GM15510 (cell line): ENCODE measurements around the gene MYO7A.

Source experiments
- POLR2A ChIP-seq: IDR thresholded peaks from 3 replicates; pipeline ENCODE4 v1.6.1; 2011; ENCODE audit warnings: borderline replicate concordance; ENCODE audit not compliant: insufficient read length; ENCODE audit errors: extremely low read depth

MYO7A gene

DNA sequence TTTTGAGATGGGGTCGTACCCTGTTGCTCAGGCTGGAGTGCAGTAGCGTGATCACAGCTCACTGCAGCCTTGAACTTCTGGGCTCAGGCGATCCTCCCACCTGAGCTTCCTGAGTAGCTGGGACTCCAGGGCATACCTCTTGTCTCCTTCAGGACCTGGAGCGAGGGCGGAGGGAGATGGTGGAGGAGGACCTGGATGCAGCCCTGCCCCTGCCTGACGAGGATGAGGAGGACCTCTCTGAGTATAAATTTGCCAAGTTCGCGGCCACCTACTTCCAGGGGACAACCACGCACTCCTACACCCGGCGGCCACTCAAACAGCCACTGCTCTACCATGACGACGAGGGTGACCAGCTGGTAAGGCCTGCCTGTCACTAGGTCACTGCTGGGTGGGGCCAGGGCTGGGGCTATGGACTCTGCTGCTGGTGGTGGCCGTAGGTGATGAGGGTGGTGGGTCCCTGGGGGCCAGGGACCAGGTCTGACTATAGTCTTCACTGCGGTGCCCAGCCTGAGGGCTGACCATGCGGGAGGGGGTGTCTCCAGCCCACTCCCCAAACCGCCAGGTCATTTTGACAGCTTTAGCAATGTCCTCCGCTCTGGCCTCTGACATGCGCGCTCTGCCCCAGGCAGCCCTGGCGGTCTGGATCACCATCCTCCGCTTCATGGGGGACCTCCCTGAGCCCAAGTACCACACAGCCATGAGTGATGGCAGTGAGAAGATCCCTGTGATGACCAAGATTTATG lies 53.9 kb downstream of the MYO7A start:
- TF ChIP-seq POLR2A = no peak

DNA sequence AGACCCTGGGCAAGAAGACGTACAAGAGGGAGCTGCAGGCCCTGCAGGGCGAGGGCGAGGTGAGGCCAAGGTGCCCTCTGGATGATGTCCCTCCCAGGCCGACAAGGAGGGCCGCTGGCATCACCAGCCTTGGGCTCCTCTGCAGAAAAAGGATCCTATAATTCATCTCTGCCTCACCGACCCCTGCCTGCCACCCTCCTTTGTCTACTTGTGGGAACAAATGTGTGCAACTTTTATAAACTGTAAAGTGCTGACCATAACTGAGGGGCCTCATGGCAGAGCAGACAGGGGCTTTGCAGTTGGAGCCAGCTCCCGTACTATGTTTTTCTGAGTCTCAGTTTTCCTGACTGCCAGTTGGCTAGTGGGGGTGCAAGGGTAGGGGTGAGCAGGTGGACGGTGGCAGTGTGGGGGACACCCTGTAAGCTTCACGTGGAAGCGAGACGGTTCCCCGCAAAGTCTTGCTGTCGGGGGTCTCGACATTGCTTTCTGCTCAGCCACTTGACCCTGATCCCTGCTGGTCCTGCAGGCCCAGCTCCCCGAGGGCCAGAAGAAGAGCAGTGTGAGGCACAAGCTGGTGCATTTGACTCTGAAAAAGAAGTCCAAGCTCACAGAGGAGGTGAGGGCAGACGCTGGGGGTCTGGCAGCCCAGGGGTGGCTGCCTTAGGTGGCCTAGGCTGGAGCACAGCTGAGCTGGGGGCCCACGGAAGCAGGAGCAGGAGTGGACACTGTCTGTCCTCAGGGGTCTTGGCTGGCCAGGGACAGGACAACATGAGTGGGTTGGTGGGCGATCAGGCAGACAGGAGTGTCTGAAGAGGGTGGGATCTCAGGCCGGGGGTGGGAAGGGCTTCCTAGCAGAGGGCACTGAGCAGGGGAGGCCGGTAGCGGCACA lies 54.7 kb downstream of the MYO7A start:
- TF ChIP-seq POLR2A = no peak

DNA sequence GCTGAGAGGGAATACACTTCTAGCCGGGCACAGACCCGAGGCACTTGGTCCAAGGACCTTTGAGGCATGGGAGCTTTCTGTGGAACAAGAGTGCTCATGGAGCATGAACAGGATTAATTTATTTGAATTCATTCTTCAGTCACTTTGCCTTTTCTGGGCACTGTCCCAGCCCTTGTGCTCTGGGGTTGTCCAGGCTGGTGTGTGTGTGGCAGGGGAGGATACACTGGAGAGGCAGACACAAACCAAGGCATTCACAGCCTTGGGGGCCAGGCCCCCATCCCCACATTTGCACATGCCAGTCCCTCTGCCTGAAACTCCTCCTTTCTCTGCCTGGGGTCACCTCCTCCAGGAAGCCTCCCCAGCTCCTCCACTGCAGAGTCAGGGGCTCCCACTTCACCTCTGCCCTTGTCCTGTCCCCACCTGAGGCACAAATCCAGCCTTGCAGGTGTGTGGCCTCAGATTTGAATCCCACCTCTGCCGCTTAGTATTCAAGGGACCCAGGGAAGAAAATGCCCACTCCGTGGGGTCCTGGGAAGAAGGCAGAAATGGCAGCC lies 55.5 kb downstream of the MYO7A start:
- TF ChIP-seq POLR2A = no peak

DNA sequence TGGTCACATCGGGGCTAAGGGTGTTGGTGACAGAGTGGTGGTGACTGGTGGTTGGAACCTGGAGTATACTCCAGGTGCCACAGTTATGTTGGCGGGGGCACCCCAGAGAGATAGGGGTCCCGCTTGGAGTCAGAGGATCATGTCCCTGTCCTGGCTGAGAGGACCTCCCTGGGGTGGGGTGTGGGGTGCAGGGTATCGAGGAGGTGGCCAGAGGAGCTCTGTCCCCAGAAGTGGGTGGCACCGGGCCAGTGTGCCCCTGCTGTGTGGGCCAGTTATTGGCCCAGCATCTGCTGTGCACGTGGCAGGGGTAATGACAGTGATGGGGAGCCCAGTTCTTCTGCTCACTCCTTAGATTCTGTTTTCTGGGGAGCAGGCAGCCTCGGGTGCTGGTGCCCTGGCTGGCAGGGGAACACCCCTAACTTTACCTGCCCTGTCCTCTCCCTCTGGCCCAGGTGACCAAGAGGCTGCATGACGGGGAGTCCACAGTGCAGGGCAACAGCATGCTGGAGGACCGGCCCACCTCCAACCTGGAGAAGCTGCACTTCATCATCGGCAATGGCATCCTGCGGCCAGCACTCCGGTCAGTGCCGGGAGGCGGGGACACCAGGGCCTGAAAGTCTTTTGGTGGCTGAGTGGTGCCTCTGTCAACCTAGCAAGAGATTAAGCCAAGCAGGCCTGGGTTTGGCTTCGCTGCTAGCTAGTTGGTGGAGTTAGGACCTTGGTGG lies 56.3 kb downstream of the MYO7A start:
- no peak for TF ChIP-seq POLR2A

DNA sequence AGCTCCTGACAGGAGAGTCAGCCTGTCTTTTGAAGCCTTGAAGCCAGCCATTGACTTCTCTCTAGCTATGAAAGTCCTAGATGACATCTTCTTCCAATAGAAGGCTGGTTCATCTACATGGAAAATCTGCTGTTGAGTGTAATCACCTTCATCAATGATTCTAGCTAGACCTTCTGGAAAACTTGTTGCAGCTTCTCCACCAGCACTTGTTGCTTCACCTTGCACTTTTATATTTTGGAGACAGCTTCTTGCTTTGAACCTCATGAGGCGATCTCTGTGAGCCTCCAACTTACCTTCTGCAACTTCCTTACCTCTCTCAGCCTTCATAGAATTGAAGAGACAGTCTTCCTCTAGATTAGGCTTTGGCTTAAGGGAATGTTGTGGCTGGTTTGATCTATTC lies 58.3 kb downstream of the MYO7A start:
- TF ChIP-seq POLR2A = no peak

DNA sequence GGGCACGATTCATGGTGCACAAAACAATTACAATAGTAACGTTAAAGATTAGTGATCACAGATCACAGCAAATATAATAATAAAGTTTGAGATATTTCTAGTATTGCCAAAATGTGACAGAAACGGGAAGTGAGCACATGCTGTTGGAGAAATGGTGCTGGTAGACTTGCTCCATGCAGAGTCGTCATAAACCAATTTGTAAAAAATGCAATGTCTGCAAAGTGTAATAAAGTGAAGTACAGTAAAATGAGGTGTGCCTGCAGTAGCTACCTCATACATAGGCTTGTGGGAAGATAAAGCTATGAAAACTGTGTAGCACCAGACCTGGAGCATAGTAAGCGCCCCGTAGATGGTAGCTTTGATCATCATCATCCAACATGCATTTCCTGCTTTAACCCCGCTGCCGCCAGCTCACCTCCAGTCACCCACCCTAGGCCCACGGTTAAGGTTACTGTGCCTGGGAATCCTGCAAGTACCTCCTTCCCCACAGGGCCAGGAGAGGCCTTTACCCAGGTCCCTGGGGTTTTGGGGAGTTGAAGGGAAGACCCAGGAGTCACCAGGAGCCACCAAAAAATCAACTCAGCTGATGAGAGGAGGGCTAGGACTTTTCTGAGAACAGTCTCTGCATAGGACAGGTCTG lies 59.2 kb downstream of the MYO7A start:
- no peak for TF ChIP-seq POLR2A

DNA sequence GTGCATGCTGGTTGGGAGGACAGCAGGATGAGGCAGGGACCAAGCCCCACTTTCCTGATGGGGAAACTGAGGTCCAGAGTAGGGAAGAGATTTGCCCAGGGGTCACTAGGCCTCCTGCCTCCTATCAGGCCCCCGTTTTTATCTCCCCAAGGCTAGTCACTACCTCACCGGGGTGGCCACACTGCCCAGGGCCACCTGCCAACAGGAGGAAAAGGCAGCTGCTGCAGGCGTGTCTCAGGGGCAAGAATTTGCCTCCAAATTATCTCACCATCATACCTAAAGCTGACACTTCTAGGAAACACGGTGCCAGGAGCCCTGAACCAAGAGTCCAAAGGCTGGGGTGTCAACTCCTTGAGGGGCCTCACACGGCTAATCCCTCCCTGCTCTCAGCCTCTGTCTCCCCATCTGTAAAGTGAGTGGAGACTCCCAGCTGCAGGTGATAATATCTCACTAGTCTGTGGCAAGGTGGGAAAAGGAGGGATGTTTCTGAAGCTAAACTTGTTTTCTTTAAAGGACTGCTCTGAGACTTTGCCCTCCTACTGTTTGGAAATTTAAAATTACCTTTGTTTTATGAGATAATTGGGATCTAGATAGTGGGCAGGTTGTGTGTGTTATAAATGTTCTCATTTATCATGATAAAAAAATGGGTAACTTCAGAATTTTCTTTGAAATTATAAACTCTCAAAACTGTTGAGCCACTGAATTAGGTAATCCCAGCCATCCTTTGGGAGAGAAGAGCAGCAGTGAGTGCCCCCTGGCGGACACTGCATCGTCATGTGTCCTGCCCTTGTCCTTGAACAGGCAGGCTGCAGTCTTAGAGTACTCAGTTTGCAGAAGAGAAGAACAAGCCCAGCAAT lies 60.0 kb downstream of the MYO7A start:
- TF ChIP-seq POLR2A = no peak

DNA sequence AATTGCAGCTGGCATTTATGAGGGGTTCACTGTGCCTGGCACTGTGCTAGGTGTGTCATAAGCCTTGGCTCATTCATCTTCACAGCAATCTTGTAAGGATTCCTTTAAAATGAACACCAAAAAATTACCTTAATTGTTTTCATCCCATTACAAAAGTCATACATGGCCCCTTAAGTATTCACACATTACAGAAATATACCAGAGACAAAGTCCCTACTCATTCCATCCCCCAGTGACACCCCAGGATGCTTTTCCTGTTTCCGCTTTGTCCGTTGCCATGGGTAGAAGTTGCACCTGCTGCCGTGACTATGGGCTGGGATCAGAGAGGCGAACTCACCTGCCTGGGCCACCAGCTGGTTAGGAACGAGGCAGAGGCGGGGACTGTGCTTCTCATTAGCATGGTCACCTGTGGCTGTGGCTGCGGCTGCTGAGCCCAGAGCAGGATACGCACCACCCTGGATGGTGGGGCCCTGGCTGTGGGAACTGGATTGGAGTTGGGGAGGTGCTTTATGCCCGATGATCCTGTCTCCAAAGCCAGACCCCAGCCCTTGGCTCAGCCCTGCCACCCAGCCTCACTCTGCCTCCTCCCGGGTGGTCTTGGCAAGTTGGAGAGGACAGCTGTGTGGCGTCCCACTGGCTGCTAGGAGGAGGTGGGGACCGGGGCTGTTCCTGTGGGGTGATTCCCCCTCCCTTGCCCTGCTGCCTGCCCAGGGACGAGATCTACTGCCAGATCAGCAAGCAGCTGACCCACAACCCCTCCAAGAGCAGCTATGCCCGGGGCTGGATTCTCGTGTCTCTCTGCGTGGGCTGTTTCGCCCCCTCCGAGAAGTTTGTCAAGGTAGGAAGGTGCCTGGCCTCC lies 60.8 kb downstream of the MYO7A start:
- no peak for TF ChIP-seq POLR2A

DNA sequence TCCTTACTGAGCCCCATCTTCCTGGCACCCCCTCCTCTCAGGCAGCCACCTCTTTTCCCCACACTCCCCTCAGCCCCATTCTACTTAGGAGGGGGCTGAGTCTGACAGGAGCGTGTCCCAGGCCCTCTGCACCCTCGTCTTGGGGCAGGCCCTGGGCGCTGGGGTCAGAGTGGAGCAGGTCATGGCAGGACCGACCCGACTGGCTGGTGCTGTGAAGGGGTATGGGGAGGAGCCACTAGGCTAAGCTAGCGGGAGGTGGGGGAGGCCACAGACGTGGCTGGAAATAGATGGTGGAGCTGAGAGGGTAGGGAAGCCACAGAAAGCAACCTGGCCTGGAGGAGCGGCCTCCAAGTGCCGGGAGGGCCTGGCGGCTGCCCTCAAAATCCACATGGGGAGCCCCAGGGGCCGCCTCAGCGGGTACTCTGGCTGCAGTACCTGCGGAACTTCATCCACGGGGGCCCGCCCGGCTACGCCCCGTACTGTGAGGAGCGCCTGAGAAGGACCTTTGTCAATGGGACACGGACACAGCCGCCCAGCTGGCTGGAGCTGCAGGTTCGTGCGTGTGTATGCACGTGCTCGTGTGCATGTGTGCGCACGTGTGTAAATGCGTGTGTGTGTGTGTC lies 61.7 kb downstream of the MYO7A start:
- TF ChIP-seq POLR2A = no peak

DNA sequence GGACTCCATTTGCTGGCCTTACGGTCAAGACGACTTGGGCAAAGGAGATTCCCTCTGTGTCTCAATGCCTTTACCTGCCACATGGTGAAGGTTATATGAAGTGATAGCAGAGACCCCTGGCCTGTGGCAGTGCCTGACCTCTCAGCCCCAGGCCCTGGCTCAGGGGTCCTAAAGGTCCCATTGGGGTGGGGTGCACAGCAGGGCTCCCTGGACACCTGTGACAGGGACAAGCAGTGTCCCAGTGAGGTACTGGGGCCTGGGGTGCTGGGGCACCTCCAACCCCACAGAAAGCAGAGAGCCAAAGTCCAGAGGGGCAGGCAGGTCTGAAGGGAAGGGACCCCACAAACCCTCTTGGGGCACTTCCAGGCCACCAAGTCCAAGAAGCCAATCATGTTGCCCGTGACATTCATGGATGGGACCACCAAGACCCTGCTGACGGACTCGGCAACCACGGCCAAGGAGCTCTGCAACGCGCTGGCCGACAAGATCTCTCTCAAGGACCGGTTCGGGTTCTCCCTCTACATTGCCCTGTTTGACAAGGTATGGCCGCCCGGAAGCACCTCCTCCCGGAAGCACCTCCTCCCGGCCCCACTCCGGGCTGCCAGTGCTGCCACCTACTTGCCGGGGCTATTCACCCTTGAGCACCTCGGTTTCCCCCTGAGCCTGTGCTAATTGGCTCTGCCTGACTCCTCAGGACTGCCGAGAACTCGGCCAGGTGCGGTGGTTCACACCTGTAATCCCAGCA lies 62.5 kb downstream of the MYO7A start:
- TF ChIP-seq POLR2A = no peak

DNA sequence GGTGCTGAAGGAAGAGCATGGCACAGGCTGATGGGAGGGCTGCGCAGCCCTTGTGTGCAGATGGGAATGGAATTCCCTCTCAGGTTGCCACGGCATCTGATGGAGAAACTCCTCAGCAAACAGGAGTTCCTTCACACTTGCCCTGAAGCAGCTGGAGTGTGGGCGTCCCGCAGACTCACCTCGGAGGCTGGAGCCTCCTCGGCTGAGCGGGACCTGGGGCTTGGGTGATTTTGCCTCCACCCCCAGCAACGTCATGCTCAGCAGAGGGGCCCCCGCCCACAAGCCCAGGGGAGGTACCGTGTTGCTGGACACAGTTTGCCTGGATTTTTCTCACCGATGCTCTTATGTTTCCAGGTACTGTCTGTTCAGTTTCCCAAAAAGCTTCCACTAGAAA lies 63.4 kb downstream of the MYO7A start:
- no peak for TF ChIP-seq POLR2A
